HepG2 (cell line): ENCODE data around the gene TMEM74B. TPM values are rescaled to one million over a fixed set of nuclear protein-coding genes. Genes with fewer than 3 reads are reported as not detected.
A peak's percentile ranks its signal among the peaks of the same experiment; 100 is the strongest.

Source experiments
- CREM ChIP-seq, 2 experiments: sonication (generic) in 1 of 2; formaldehyde crosslinking in 1 of 2; IDR thresholded peaks; 2 replicates each; pipeline versions ENCODE4 v1.4.0 to v1.6.1; 2016 to 2020; ENCODE audit warnings: antibody characterized with exemption in 1 of 2, mild to moderate bottlenecking in 1 of 2, missing genetic modification reagents in 1 of 2
- DNMT1 ChIP-seq: sonication (generic); formaldehyde crosslinking; IDR thresholded peaks from 2 replicates; pipeline ENCODE4 v1.5.1; 2020; ENCODE audit warnings: mild to moderate bottlenecking, missing genetic modification reagents
- ERF ChIP-seq: IDR thresholded peaks from 2 replicates; pipeline ENCODE4 v1.6.1; 2018; ENCODE audit warnings: missing biosample characterization, missing genetic modification reagents
- HDAC2 ChIP-seq: sonication (generic); formaldehyde crosslinking; IDR thresholded peaks from 2 replicates; pipeline ENCODE4 v1.4.0; 2020; ENCODE audit warnings: missing genetic modification reagents
- IRF2 ChIP-seq: IDR thresholded peaks from 2 replicates; pipeline ENCODE4 v1.6.1; 2018; ENCODE audit warnings: missing genetic modification reagents, missing compliant biosample characterization
- KAT7 ChIP-seq: IDR thresholded peaks from 2 replicates; pipeline ENCODE4 v1.6.1; 2018; ENCODE audit warnings: borderline replicate concordance, missing compliant biosample characterization
- KDM5B ChIP-seq: sonication (generic); formaldehyde crosslinking; IDR thresholded peaks from 2 replicates; pipeline ENCODE4 v1.4.0; 2020; ENCODE audit warnings: missing genetic modification reagents, mild to moderate bottlenecking, borderline replicate concordance
- NFIB ChIP-seq: sonication (generic); formaldehyde crosslinking; IDR thresholded peaks from 2 replicates; pipeline ENCODE4 v1.9.0; 2021; ENCODE audit warnings: missing genetic modification reagents, mild to moderate bottlenecking, borderline replicate concordance
- SOX13 ChIP-seq, 3 experiments: fragments of 450-650 bp in 1 of 3; sonication (generic) in 1 of 3; formaldehyde crosslinking in 1 of 3; IDR thresholded peaks in 2 of 3; conservative IDR thresholded peaks in 1 of 3; 2 replicates each; pipeline versions ENCODE4 v1.5.0 to v1.6.1; 2016 to 2020; ENCODE audit warnings: antibody characterized with exemption in 1 of 3, mild to moderate bottlenecking in 1 of 3, missing compliant biosample characterization in 1 of 3, missing genetic modification reagents in 1 of 3, moderate library complexity in 1 of 3
- SOX6 ChIP-seq, 2 experiments: fragments of 450-650 bp in 1 of 2; sonication (generic) in 1 of 2; formaldehyde crosslinking in 1 of 2; IDR thresholded peaks; 2 replicates each; pipeline versions ENCODE4 v1.4.0 to v1.6.1; 2017 to 2020; ENCODE audit warnings: antibody characterized with exemption in 1 of 2, mild to moderate bottlenecking in 1 of 2, missing genetic modification reagents in 1 of 2
- TBX2 ChIP-seq: sonication (generic); formaldehyde crosslinking; IDR thresholded peaks from 2 replicates; pipeline ENCODE4 v1.5.0; 2020; ENCODE audit warnings: missing genetic modification reagents, mild to moderate bottlenecking, borderline replicate concordance
- YEATS2 ChIP-seq: sonication (generic); formaldehyde crosslinking; IDR thresholded peaks from 2 replicates; pipeline ENCODE4 v1.4.0; 2020; ENCODE audit warnings: missing genetic modification reagents, borderline replicate concordance
- ZFX ChIP-seq: sonication (generic); formaldehyde crosslinking; IDR thresholded peaks from 2 replicates; pipeline ENCODE4 v1.4.0; 2020; ENCODE audit warnings: mild to moderate bottlenecking, low read depth, missing genetic modification reagents, moderate library complexity
- ZFY ChIP-seq: sonication (generic); formaldehyde crosslinking; IDR thresholded peaks from 2 replicates; pipeline ENCODE4 v1.4.0; 2020; ENCODE audit warnings: missing genetic modification reagents
- ZNF274 ChIP-seq: sonication (generic); formaldehyde crosslinking; IDR thresholded peaks from 2 replicates; pipeline ENCODE4 v1.5.1; 2020; ENCODE audit warnings: mild to moderate bottlenecking, missing genetic modification reagents
- ZNF530 ChIP-seq: sonication (generic); formaldehyde crosslinking; IDR thresholded peaks from 2 replicates; pipeline ENCODE4 v1.5.0; 2020; ENCODE audit warnings: low read depth, mild to moderate bottlenecking, missing genetic modification reagents
- ZNF614 ChIP-seq: IDR thresholded peaks from 2 replicates; pipeline ENCODE4 v1.6.1; 2018; ENCODE audit warnings: missing biosample characterization, missing genetic modification reagents, inconsistent platforms, borderline replicate concordance
- ZNF629 ChIP-seq: sonication (generic); formaldehyde crosslinking; conservative IDR thresholded peaks from 2 replicates; pipeline ENCODE4 v1.5.0; 2020; ENCODE audit warnings: missing genetic modification reagents
- ZNF737 ChIP-seq: sonication (generic); formaldehyde crosslinking; IDR thresholded peaks from 2 replicates; pipeline ENCODE4 v1.5.0; 2020; ENCODE audit warnings: missing genetic modification reagents, mild to moderate bottlenecking, borderline replicate concordance
- ZSCAN21 ChIP-seq: sonication (generic); formaldehyde crosslinking; IDR thresholded peaks from 2 replicates; pipeline ENCODE4 v1.8.0; 2022; ENCODE audit warnings: mild to moderate bottlenecking, missing genetic modification reagents, moderate library complexity, borderline replicate concordance
- polyA plus RNA-seq, 8 experiments: library from polyadenylated mRNA; depleted of rRNA in 3 of 8; stranded (reverse) in 7 of 8; unstranded in 1 of 8; fragments of >200 nt; fragmentation: Illumina TruSeq in 4 of 8; extraction: Trizol in 4 of 8; gene quantifications; 2 replicates each; pipeline versions ENCODE4 v1.2.1 to v1.2.3, GENCODE V29; 2011 to 2016; ENCODE audit warnings: low read depth in 4 of 8, missing spikeins in 1 of 8, mixed read lengths in 1 of 8; ENCODE audit not compliant: insufficient read depth in 1 of 8
- total RNA-seq, 5 experiments: library from RNA; depleted of rRNA; stranded (reverse); fragments of >200 nt; fragmentation: Illumina TruSeq; extraction: Trizol; gene quantifications; 2 replicates each; pipeline ENCODE4 v1.2.3, GENCODE V29; 2016; ENCODE audit warnings: low read depth in 1 of 5
- TF ChIP-seq, protein P1 (sequence below): sonication (generic); formaldehyde crosslinking; IDR thresholded peaks from 2 replicates; pipeline ENCODE4 v1.4.0; 2020; ENCODE audit warnings: missing genetic modification reagents
- TF ChIP-seq, protein P2 (sequence below): sonication (generic); formaldehyde crosslinking; IDR thresholded peaks from 2 replicates; pipeline ENCODE4 v1.5.0; 2020; ENCODE audit warnings: missing genetic modification reagents
- TF ChIP-seq, protein P3 (sequence below): sonication (generic); formaldehyde crosslinking; IDR thresholded peaks from 2 replicates; pipeline ENCODE4 v1.4.0; 2020; ENCODE audit warnings: mild to moderate bottlenecking, missing genetic modification reagents
- TF ChIP-seq, protein P4 (sequence below): sonication (generic); formaldehyde crosslinking; IDR thresholded peaks from 2 replicates; pipeline ENCODE4 v1.4.0; 2020; ENCODE audit warnings: missing genetic modification reagents

The TMEM74B gene
- total and polyA plus RNA-seq, 2 of the 13 experiments (the other 11 are each of a cell fraction or from before 2014, with no cell fraction given) = 4.7 to 18.4 TPM

DNA sequence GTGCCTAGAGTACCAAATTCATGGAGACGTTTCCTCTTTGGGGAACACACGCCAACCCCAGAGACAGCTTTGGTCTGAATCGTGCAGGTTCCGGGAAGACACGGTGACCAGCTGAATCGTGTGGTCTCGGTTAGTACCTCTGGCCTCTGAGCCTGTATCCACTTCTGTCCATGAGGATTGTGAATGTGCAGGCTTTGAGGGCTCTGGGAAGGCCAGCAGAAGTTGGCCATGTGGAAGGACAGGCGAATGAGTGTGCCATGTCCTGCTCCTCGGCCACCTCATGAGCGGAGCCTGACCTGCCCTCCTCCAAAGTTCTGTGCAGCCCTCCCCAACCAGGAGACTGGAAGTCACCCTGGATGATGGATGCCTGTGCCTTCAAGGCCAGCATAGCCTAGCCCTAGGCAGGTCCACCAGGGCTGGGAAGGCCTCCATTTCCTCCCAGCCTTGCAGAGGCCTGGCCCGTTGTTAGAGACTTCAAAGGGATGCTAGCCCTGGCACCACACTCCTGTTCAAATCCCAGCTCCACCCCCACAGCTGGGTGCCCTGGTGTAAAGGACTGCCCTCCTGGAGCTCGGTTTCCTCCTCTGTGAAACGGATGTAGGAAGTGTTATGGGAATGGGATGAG is 1.7 kb upstream of the TMEM74B start (continued):
- TF ChIP-seq KDM5B (CRISPR knock-in tag) (peak; percentile 69; the same call in 1 of the 2 replicates), ZNF614 (CRISPR knock-in tag) (peak; percentile 43; the same call in 1 of the 2 replicates), ZNF530 (CRISPR knock-in tag) (no peak), IRF2 (CRISPR knock-in tag) (peak; percentile 31; the same call in 1 of the 2 replicates), CREM (IDR thresholded peaks at IDR 0.05) (no peak), CREM (CRISPR knock-in tag; IDR thresholded peaks at IDR 0.05) (no peak), ERF (CRISPR knock-in tag) (0 out of 2 replicates have a peak, but pooled peaks have one; percentile 7), ZSCAN21 (CRISPR knock-in tag) (0 out of 2 replicates have a peak, but pooled peaks have one; percentile 22), SOX13 (IDR thresholded peaks at IDR 0.05) (no peak), SOX13 (CRISPR knock-in tag; conservative IDR thresholded peaks at IDR 0.05 in 1 of 2, IDR thresholded peaks at IDR 0.05 in 1 of 2) (no peak), KAT7 (no peak), YEATS2 (CRISPR knock-in tag) (no peak), DNMT1 (no peak), NFIB (CRISPR knock-in tag) (no peak), ZNF274 (CRISPR knock-in tag) (0 out of 2 replicates have a peak, but pooled peaks have one; percentile 6), ZNF629 (CRISPR knock-in tag) (no peak), SOX6 (IDR thresholded peaks at IDR 0.05) (no peak), SOX6 (CRISPR knock-in tag; IDR thresholded peaks at IDR 0.05) (no peak), ZFY (peak; percentile 25; the same call in 1 of the 2 replicates), ZNF737 (CRISPR knock-in tag) (no peak), HDAC2 (0 out of 2 replicates have a peak, but pooled peaks have one; percentile 18), TBX2 (CRISPR knock-in tag) (no peak; the same call in 1 of the 2 replicates), ZFX (CRISPR knock-in tag) (peak; percentile 73)
- TF ChIP-seq, protein P1, sequence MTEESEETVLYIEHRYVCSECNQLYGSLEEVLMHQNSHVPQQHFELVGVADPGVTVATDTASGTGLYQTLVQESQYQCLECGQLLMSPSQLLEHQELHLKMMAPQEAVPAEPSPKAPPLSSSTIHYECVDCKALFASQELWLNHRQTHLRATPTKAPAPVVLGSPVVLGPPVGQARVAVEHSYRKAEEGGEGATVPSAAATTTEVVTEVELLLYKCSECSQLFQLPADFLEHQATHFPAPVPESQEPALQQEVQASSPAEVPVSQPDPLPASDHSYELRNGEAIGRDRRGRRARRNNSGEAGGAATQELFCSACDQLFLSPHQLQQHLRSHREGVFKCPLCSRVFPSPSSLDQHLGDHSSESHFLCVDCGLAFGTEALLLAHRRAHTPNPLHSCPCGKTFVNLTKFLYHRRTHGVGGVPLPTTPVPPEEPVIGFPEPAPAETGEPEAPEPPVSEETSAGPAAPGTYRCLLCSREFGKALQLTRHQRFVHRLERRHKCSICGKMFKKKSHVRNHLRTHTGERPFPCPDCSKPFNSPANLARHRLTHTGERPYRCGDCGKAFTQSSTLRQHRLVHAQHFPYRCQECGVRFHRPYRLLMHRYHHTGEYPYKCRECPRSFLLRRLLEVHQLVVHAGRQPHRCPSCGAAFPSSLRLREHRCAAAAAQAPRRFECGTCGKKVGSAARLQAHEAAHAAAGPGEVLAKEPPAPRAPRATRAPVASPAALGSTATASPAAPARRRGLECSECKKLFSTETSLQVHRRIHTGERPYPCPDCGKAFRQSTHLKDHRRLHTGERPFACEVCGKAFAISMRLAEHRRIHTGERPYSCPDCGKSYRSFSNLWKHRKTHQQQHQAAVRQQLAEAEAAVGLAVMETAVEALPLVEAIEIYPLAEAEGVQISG (CRISPR knock-in tag) = peak; percentile 24; the same call in 1 of the 2 replicates
- TF ChIP-seq, protein P2, sequence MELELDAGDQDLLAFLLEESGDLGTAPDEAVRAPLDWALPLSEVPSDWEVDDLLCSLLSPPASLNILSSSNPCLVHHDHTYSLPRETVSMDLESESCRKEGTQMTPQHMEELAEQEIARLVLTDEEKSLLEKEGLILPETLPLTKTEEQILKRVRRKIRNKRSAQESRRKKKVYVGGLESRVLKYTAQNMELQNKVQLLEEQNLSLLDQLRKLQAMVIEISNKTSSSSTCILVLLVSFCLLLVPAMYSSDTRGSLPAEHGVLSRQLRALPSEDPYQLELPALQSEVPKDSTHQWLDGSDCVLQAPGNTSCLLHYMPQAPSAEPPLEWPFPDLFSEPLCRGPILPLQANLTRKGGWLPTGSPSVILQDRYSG (CRISPR knock-in tag) = no peak
- TF ChIP-seq, protein P3, sequence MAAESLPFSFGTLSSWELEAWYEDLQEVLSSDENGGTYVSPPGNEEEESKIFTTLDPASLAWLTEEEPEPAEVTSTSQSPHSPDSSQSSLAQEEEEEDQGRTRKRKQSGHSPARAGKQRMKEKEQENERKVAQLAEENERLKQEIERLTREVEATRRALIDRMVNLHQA (CRISPR knock-in tag) = no peak
- TF ChIP-seq, protein P4, sequence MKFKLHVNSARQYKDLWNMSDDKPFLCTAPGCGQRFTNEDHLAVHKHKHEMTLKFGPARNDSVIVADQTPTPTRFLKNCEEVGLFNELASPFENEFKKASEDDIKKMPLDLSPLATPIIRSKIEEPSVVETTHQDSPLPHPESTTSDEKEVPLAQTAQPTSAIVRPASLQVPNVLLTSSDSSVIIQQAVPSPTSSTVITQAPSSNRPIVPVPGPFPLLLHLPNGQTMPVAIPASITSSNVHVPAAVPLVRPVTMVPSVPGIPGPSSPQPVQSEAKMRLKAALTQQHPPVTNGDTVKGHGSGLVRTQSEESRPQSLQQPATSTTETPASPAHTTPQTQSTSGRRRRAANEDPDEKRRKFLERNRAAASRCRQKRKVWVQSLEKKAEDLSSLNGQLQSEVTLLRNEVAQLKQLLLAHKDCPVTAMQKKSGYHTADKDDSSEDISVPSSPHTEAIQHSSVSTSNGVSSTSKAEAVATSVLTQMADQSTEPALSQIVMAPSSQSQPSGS (CRISPR knock-in tag) = 0 out of 2 replicates have a peak, but pooled peaks have one; percentile 24
